Endothelial cell of umbilical vein (primary cell): ENCODE measurements around the gene NHLRC4. TPM values are rescaled to one million over a fixed set of nuclear protein-coding genes. Genes with fewer than 3 reads are reported as not detected.

Source experiments
- BruUV-seq: library from RNA; stranded (reverse); fragments of 400-500 nt; replicated peaks from 2 replicates; lab custom pipeline; 2021; lab: Mats Ljungman, UMichigan
- CTCF ChIA-PET: fragments of 300-600, 350-600 bp; sonication (Branson Sonifier 250); formaldehyde crosslinking; loops from one replicate; lab custom pipeline; 2021; ENCODE audit warnings: antibody characterized with exemption, inconsistent platforms; lab: Charles Lee
- POLR2A ChIA-PET: fragments of 300-600, 350-600 bp; sonication (Branson Sonifier 250); formaldehyde crosslinking; loops from one replicate; lab custom pipeline; 2021; ENCODE audit warnings: antibody characterized with exemption, inconsistent platforms; lab: Charles Lee
- DNase-seq: peaks from one replicate; pipeline ENCODE4 v3.0.0-alpha.2; 2011; ENCODE audit warnings: low read depth, low spot score
- FAIRE-seq: peaks from 2 replicates; lab custom pipeline; 2011; peaks lifted over from hg19 to GRCh38; lab: Jason Lieb, UNC
- H2AFZ ChIP-seq: 2 replicates; pipeline ENCODE4 v1.6.0; 2012; ENCODE audit warnings: low read depth, low read length, control low read depth, inconsistent platforms
- H3K27ac ChIP-seq: 2 replicates; pipeline ENCODE4 v1.5.1; 2011; ENCODE audit warnings: low read depth, mild to moderate bottlenecking, control low read depth, low read length, moderate library complexity; ENCODE audit not compliant: insufficient read depth
- H3K27me3 ChIP-seq, 2 experiments: 2 replicates each; pipeline versions ENCODE4 v1.6.0 to v1.6.1; 2011; ENCODE audit warnings: low read length in 2 of 2, mixed read lengths in 1 of 2; ENCODE audit not compliant: control insufficient read depth in 2 of 2, insufficient read depth in 2 of 2
- H3K36me3 ChIP-seq, 2 experiments: 2 replicates in 1 of 2; 3 replicates in 1 of 2; pipeline ENCODE4 v1.5.1; 2011; ENCODE audit warnings: low read length in 2 of 2, mild to moderate bottlenecking in 1 of 2, moderate library complexity in 1 of 2; ENCODE audit not compliant: control insufficient read depth in 2 of 2, insufficient read depth in 2 of 2; ENCODE audit errors: extremely low read depth in 1 of 2
- H3K4me1 ChIP-seq: 3 replicates; pipeline ENCODE4 v1.5.1; 2011; ENCODE audit warnings: mild to moderate bottlenecking, low read length; ENCODE audit not compliant: control insufficient read depth, insufficient read depth; ENCODE audit errors: extremely low read depth
- H3K4me2 ChIP-seq: 2 replicates; pipeline ENCODE4 v1.6.1; 2011; ENCODE audit warnings: low read length, control low read depth, mixed read lengths; ENCODE audit not compliant: insufficient read depth
- H3K4me3 ChIP-seq, 3 experiments: fragments of 200-600 bp in 1 of 3; sonication (generic), shearing (Covaris generic) in 1 of 3; replicated peaks in 1 of 3; 2 replicates each; pipeline ENCODE4 v1.5.1; 2011 to 2016; ENCODE audit warnings: control low read depth in 3 of 3, low read length in 3 of 3, mild to moderate bottlenecking in 2 of 3, inconsistent platforms in 1 of 3, low read depth in 1 of 3, moderate library complexity in 1 of 3; ENCODE audit not compliant: insufficient read depth in 1 of 3
- H3K79me2 ChIP-seq: 2 replicates; pipeline ENCODE4 v1.6.0; 2012; ENCODE audit warnings: low read length, inconsistent platforms; ENCODE audit not compliant: control insufficient read depth, insufficient read depth
- H3K9ac ChIP-seq: replicated peaks from 2 replicates; pipeline ENCODE3; 2011; ENCODE audit warnings: low read length, control low read depth; ENCODE audit not compliant: insufficient read depth; ENCODE audit errors: extremely low read depth
- H3K9me1 ChIP-seq: replicated peaks from 3 replicates; pipeline ENCODE4 v1.6.0; 2011; ENCODE audit warnings: mild to moderate bottlenecking, low read length; ENCODE audit not compliant: control insufficient read depth, insufficient read depth; ENCODE audit errors: extremely low read depth
- H3K9me3 ChIP-seq: replicated peaks from 2 replicates; pipeline ENCODE4 v1.5.1; 2012; ENCODE audit warnings: low read length, inconsistent platforms; ENCODE audit not compliant: control insufficient read depth, insufficient read depth
- H4K20me1 ChIP-seq: replicated peaks from 2 replicates; pipeline ENCODE3; 2011; ENCODE audit warnings: mild to moderate bottlenecking, low read length; ENCODE audit not compliant: control insufficient read depth, insufficient read depth; ENCODE audit errors: extremely low read depth
- EZH2 ChIP-seq: IDR thresholded peaks from 2 replicates; pipeline ENCODE4 v1.6.1; 2012; ENCODE audit warnings: borderline replicate concordance, low read depth, mild to moderate bottlenecking, moderate library complexity, low read length, inconsistent platforms; ENCODE audit not compliant: severe bottlenecking
- FOS ChIP-seq: IDR thresholded peaks from 2 replicates; pipeline ENCODE4 v1.6.1; 2011; ENCODE audit warnings: mild to moderate bottlenecking, low read length, moderate library complexity, borderline replicate concordance; ENCODE audit not compliant: insufficient read depth
- GATA2 ChIP-seq: IDR thresholded peaks from 2 replicates; pipeline ENCODE4 v1.7.0; 2011; ENCODE audit warnings: low read depth, mild to moderate bottlenecking, moderate library complexity, mixed read lengths, low read length; ENCODE audit not compliant: insufficient read length, insufficient read depth
- JUN ChIP-seq: IDR thresholded peaks from 2 replicates; pipeline ENCODE4 v1.6.1; 2011; ENCODE audit warnings: borderline replicate concordance, low read depth; ENCODE audit not compliant: insufficient read length, insufficient read depth
- MAX ChIP-seq: IDR thresholded peaks from 2 replicates; pipeline ENCODE4 v1.6.1; 2011; ENCODE audit not compliant: insufficient read depth, insufficient read length
- MYC ChIP-seq: IDR thresholded peaks from one replicate; pipeline ENCODE4 v1.6.1; 2011; ENCODE audit warnings: mild to moderate bottlenecking, low read depth, low read length
- POLR2A ChIP-seq: IDR thresholded peaks from 2 replicates; pipeline ENCODE4 v1.6.1; 2012; ENCODE audit warnings: low read depth, mild to moderate bottlenecking, control low read depth, low read length
- POLR2AphosphoS5 ChIP-seq: IDR thresholded peaks from 2 replicates; pipeline ENCODE4 v1.6.1; 2012; ENCODE audit warnings: low read depth, mild to moderate bottlenecking, control low read depth, low read length, moderate library complexity; ENCODE audit not compliant: insufficient read depth
- dilution Hi-C: fragments of 300-500 bp; cut with MboI; formaldehyde crosslinking; loops from one replicate; pipeline ENCODE4 v1.15.0; 2019; ENCODE audit warnings: low sequenced_read_pairs; ENCODE audit not compliant: extremely low pct_ligation_motif_present
- intact Hi-C: fragments of 100-400 bp; cut with micrococcal nuclease; formaldehyde crosslinking; loops from one replicate; pipeline ENCODE4 v1.10.0; 2022
- polyA plus RNA-seq, 4 experiments: library from polyadenylated mRNA; depleted of rRNA in 3 of 4; stranded (reverse) in 3 of 4; unstranded in 1 of 4; fragments of >200 nt; gene quantifications; 2 replicates each; pipeline versions ENCODE4 v1.2.1 to v1.2.3, GENCODE V29; 2011 to 2012; ENCODE audit warnings: missing spikeins in 1 of 4
- total RNA-seq: library from RNA; stranded (reverse); gene quantifications from 2 replicates; pipeline ENCODE4 v1.2.3, GENCODE V29; 2021
- TF ChIP-seq, protein P1 (sequence below), 2 donors: IDR thresholded peaks; 1 replicate in 1 of 2; 2 replicates in 1 of 2; pipeline ENCODE4 v1.5.1; 2011; ENCODE audit warnings: low read length in 2 of 2, mild to moderate bottlenecking in 2 of 2, moderate library complexity in 2 of 2, control low read depth in 1 of 2, inconsistent platforms in 1 of 2, low read depth in 1 of 2; ENCODE audit not compliant: insufficient read depth in 1 of 2; ENCODE audit errors: extremely low read depth in 1 of 2

NHLRC4 gene
- total and polyA plus RNA-seq, 2 donors (not counting 3 experiments of a cell fraction or from before 2014, with no cell fraction given) = 0.73 to 0.94 TPM

GRCh38 chr16:518858-519257 is 47.9 kb upstream of the NHLRC4 start:
- no peak for FAIRE-seq
- no peaks in the 10 kb centered on the region for H3K9me3 ChIP-seq

More at GRCh38 chr16:518858-519257, 47.9 kb upstream of the NHLRC4 start:
- ChIA-PET POLR2A (no interaction called here), CTCF (interaction anchor here (0.9 kb wide), 1 partner anchor 25 kb away, joined by 3 read pairs; no protein-coding TSS in a partner anchor)
- H3K36me3 ChIP-seq = peaks cover 0 to 21% of the 10 kb centered on the region in 2 experiments
- no peak overlapping the region for H3K27ac ChIP-seq
- no TSS peak for BruUV-seq
- H4K20me1 ChIP-seq = no peaks in the 10 kb centered on the region
- H3K27me3 ChIP-seq = no peaks in the 10 kb centered on the region
- no peaks in the 10 kb centered on the region for H3K4me1 ChIP-seq
- H2AFZ ChIP-seq = no peak overlapping the region
- H3K4me2 ChIP-seq = no peak overlapping the region
- intact Hi-C loops (no loop called here), dilution Hi-C loops (no loop called here)
- no peak for DNase-seq
- H3K79me2 ChIP-seq = no peaks in the 10 kb centered on the region
- H3K9me1 ChIP-seq = no peaks in the 10 kb centered on the region
- TF ChIP-seq MYC (no peak), GATA2 (no peak), POLR2A (no peak), JUN (no peak), MAX (no peak), EZH2 (no peak), POLR2AphosphoS5 (no peak), FOS (no peak)
- TF ChIP-seq, protein P1, sequence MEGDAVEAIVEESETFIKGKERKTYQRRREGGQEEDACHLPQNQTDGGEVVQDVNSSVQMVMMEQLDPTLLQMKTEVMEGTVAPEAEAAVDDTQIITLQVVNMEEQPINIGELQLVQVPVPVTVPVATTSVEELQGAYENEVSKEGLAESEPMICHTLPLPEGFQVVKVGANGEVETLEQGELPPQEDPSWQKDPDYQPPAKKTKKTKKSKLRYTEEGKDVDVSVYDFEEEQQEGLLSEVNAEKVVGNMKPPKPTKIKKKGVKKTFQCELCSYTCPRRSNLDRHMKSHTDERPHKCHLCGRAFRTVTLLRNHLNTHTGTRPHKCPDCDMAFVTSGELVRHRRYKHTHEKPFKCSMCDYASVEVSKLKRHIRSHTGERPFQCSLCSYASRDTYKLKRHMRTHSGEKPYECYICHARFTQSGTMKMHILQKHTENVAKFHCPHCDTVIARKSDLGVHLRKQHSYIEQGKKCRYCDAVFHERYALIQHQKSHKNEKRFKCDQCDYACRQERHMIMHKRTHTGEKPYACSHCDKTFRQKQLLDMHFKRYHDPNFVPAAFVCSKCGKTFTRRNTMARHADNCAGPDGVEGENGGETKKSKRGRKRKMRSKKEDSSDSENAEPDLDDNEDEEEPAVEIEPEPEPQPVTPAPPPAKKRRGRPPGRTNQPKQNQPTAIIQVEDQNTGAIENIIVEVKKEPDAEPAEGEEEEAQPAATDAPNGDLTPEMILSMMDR (IDR thresholded peaks at IDR 0.05; ENCODE audit: extremely low read depth in 1 of 2, insufficient read depth in 1 of 2, low read depth in 1 of 2, low read length in 2 of 2) = no peak
- H3K9ac ChIP-seq = no peak overlapping the region
- no peak overlapping the region for H3K4me3 ChIP-seq
